ENCODE data around the gene UPF1.
"Not testable (repeated sequence)": the region's sequence is repeated elsewhere in the genome, so short reads cannot be mapped to it uniquely, and the experiment has no call there.

The UPF1 gene

GRCh38 chr19:18799389-18799970 is 32.3 kb upstream of the UPF1 start:
- no peak for DNase-seq (ENCODE audit: low read depth)

GRCh38 chr19:18800079-18800478 is 31.7 kb upstream of the UPF1 start:
- no peak for DNase-seq (ENCODE audit: low read depth)

GRCh38 chr19:18800636-18801035 is 31.1 kb upstream of the UPF1 start:
- DNase-seq (ENCODE audit: low read depth) = no peak

DNA sequence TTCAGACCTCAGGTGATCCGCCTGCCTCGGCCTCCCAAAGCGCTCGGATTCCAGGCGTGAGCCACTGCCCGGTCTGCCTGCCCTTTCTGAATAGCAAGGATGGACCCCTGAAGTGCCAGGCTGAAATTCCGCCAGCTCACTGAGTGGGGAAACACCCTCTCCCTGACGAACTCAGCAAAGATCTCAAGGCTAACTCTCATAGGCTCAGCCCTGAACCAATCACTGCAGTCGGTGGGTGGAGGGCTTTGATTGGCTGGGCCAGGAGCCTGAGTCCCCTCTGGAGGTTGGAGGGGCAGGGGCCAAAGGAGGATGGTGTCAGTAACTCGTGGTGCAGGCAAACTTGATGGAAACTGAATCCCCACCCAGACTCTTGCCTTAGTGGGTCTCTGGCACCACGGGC is 29.4 kb upstream of the UPF1 start:
- DNase-seq (ENCODE audit: low read depth) = no peak

DNA sequence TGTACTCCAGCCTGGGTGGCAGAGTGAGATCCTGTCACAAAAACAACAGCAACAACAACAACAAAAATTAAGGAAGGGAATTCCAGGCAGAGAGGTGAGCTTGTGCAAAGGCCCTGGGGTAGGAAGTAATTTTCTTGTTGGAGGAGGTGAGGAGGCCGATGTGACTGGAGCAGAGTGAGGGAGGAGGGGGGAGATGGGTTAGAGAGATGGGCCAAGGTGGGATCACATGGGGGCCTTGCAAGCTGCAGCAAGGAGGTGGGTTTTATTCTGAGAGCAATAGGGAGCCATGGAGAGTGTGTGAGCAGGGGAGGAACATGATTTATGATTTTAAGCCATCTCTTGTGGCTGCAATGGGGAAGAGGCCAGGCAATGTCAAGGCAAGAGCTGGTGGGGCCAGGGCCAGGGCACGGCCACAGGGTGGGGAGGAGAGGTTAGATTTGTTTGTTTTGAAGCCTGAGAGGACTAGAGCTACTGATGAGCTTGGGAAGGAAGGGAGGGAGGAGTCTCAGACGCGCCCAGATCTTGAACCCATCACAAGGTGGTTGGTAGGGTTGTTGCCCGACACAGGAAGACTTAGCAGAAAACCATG is 28.1 kb upstream of the UPF1 start:
- no peak for DNase-seq (ENCODE audit: low read depth)

DNA sequence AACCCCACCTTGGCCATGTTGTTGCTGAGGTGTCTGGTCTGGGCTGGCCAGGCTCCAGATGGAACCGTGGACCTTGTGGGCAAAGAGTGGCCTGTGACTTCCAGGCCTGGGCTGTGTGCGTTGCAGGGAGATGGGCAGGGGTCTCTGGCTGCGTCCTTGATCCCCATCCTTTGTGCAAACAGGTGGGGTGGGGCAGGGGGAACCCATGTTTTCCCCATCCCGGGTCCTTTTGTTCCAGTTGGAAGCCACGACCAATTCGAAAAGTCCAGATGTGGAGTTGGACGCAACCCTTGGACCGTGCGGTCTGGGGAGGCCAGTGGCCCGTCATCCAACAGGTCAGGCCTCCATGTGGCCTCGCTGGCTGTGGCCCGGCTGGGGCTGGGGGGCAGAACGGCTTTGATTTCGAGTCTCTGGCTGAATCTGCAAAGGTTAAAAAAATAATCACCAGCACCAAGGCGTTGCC is 27.6 kb upstream of the UPF1 start:
- DNase-seq (ENCODE audit: low read depth) = no peak

DNA sequence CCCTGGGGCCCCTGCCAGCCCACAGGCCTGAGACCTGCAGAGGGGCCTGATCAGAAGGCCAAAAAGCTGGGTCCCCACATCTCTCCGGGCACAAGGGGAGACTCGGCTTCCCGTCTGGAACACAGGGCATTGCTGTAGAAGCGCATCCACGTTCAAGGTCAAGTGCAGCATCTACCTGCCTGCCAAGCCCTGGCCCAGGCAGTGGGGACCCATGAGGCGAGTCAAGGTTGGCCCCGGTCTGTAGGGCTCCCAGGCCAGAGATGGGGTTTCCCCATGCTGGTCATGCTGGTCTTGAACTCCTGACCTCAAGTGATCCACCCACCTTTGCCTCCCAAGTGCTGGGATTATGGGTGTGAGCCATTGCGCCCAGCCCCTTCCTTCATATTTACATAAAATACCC is 27.1 kb upstream of the UPF1 start:
- no peak for DNase-seq (ENCODE audit: low read depth)

GRCh38 chr19:18807861-18808331 is 23.9 kb upstream of the UPF1 start:
- peak; percentile 69 for DNase-seq (ENCODE audit: low read depth)

DNA sequence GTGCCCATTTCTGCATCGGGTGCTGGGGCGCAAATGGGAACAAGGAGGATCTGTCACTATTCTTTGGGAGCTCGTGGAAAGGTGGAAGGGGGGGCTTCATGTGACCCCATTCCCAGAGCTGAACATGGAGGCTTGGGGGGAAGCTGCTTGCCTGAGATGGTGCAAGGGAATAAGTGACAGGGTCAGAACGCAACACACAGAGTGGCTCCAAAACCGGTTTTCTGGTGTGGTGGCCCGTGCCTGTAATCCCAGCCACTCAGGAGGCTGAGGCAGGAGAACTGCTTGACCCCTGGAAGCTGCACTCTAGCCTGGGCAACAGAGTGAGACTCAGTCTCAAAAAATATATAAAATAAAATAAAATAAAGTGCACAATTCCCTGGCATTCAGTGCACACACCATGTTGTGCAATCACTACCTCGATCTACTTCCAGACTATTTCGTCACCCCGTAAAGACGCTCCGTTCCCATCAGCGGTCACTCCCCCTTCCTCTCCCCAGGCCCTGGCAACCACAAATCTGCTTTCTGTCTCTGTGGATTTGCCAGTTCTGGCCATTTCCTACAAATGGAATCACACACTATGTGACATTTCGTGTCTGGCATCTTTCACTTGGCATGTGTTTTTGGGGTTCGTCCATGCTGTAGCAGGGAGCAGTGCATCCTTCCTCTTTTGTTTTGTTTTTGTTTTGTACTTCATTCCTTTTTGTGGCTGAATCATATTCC is 22.4 kb upstream of the UPF1 start:
- peak; percentile 90 for DNase-seq (ENCODE audit: low read depth)

DNA sequence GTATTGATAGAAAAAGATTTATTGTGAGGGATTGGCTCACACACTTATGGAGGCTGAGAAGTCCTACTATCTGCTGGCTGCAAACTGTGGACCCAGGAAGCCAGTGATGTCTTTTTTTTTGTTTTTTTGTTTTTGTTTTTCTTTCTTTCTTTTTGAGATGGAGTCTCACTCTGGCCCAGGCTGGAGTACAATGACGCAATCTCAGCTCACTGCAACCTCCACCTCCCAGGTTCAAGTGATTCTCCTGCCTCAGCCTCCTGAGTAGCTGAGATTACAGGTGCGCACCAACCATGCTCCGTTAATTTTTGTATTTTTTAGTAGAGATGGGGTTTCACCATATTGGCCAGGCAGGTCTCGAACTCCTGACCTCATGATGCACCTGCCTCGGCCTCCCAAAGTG is 20.1 kb upstream of the UPF1 start:
- DNase-seq (ENCODE audit: low read depth) = not testable (repeated sequence)

GRCh38 chr19:18814063-18814462 is 17.7 kb upstream of the UPF1 start:
- no peak for DNase-seq (ENCODE audit: low read depth)

GRCh38 chr19:18815673-18816072 is 16.1 kb upstream of the UPF1 start:
- no peak for DNase-seq (ENCODE audit: low read depth)

GRCh38 chr19:18816645-18817044 is 15.1 kb upstream of the UPF1 start:
- DNase-seq (ENCODE audit: low read depth) = not testable (repeated sequence)

DNA sequence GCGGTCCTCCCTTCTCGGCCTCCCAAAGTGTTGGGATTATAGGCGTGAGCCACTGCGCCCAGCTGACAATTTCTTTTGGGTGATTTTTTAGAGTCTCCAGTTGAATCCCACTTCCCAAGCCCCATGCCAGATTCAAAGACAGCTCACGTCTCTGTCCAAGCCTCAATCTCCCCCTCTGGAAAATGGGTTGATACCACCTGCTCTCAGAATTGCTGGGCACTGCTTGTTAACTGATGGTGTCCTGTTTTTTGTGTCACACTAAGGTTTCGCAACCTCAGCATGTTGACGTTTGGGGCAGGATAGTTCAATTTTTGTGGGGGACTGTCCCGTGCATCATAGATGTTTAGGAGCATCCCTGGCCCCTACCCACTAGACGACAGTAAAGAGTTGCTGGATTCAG is 14.2 kb upstream of the UPF1 start:
- no peak for DNase-seq (ENCODE audit: low read depth)

GRCh38 chr19:18828786-18829185 is 3.0 kb upstream of the UPF1 start:
- DNase-seq (ENCODE audit: low read depth) = no peak

DNA sequence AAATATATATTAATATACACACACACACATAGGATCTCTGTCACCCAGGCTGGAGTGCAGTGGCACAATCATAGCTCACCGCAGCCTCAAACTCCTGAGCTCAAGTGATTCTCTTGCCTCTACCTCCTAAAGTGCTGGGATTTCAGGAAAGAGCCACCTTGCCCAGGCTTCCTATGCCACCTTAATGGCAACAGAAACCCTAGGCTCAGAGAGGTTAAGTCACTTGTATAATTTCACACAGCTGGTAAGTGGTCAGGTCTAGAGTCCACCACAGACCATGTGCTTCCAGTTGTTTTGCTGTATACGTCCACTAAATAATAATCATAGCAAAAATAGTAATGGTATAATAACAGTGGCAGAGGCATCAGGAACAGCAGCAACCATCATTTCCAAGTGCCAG is 1.3 kb upstream of the UPF1 start:
- DNase-seq (ENCODE audit: low read depth) = no peak

- no peak for DNase-seq (ENCODE audit: low read depth)
Measured at GRCh38 chr19:18832306-18833140, 764 bp downstream of the UPF1 start.

DNA sequence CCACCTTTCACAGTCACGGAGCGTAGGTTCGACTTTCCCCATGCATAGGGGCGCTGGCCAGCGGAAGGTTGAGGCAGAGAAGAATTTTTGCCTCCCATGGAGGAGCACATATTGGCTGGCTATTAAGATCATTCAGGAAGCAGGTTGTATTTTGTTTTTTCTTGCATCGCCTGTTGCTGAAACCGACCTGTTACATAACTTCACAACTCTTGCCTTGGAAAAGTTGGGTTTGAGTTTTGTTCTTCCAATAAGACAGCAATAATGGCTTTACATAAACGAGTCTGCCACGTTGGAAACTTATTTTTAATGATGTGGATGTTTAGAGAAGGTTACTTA is 1.4 kb downstream of the UPF1 start:
- DNase-seq (ENCODE audit: low read depth) = no peak

DNA sequence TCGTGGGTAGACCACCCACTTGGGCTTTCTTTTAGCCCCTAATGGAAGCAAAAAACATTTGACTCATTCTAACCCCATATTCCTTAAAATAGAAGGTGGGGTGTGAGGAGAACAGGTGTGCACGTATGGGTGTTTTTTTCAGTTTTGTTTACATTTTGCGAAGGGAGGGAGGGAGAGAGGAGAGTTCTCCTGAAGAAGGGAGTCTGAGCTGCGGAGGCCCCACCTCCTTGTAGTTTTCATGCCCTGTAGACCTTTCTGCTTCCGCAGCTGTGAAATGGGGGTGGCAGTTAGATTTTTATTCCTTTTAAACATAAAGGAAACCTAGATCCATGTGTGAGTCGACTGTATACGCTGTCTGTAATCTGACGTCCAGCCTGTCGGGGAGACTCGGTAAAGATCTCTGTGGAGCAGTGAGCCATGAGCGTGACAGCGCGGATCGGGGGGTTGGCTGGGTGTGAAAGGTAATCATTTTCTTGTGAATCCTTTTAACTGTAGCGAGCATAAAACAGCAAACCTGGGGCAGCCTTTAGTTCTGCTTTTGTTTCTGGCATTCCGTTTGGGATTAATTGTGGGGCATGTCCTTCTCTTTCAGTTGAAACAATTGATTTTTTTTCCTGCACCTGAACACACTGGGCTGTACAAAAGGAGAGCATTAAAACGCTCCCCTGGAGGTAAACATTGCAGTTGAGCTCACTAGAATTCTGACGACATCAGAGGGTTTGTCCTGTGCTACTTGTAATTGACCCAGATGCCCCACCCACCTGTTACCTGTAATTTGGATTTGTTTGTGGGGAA is 2.3 kb downstream of the UPF1 start:
- DNase-seq (ENCODE audit: low read depth) = no peak

- no peak for DNase-seq (ENCODE audit: low read depth)
Measured at GRCh38 chr19:18834644-18834984, 2.9 kb downstream of the UPF1 start.

GRCh38 chr19:18839465-18840287 is 7.9 kb downstream of the UPF1 start:
- DNase-seq (ENCODE audit: low read depth) = no peak
